HepG2 (cell line): ENCODE results near the gene ABHD3. TPM values are rescaled to one million over a fixed set of nuclear protein-coding genes. Genes with fewer than 3 reads are reported as not detected.
A peak's percentile ranks its signal among the peaks of the same experiment; 100 is the strongest.
"Not testable (repeated sequence)": the region's sequence is repeated elsewhere in the genome, so short reads cannot be mapped to it uniquely, and the experiment has no call there.

Experiments
- ATAC-seq: fragments of 200-7000 bp; cut with Tn5 transposase; 3 replicates; pipeline ENCODE4 v1.9.1; 2020; ENCODE audit warnings: mild to moderate bottlenecking, moderate library complexity
- BruUV-seq: library from RNA; stranded (reverse); fragments of 400-500 nt; replicated peaks from 2 replicates; lab custom pipeline; 2021; lab: Mats Ljungman, UMichigan
- CTCF ChIA-PET: fragments of 300-600 bp; formaldehyde crosslinking; extraction: SDS; loops from one replicate; lab custom pipeline; 2021; ENCODE audit warnings: low total read pairs, inconsistent platforms, low intra/inter-chr PET ratio; lab: Yijun Ruan, JAX
- POLR2A ChIA-PET: fragments of 350-600 bp; sonication (Branson Sonifier 250); formaldehyde crosslinking; loops from one replicate; lab custom pipeline; 2020; ENCODE audit warnings: antibody characterized with exemption, inconsistent platforms; lab: Yijun Ruan, JAX
- DNase-seq: peaks from one replicate; pipeline ENCODE4 v3.0.0-alpha.2; 2015; ENCODE audit warnings: low spot score
- FAIRE-seq: peaks from 3 replicates; lab custom pipeline; 2011; peaks lifted over from hg19 to GRCh38; lab: Jason Lieb, UNC
- H2AFZ ChIP-seq: one replicate; pipeline ENCODE4 v1.6.1; 2011; ENCODE audit warnings: low read length, inconsistent platforms
- H3K27ac ChIP-seq: fragments of 300-600 bp; 3 replicates; pipeline ENCODE4 v1.8.0; 2011; ENCODE audit warnings: mixed run types, mild to moderate bottlenecking, mixed read lengths, low read length, inconsistent platforms; ENCODE audit not compliant: insufficient read depth; ENCODE audit errors: extremely low read length
- H3K27me3 ChIP-seq, 2 experiments: fragments of 200-600 bp in 1 of 2; 2 replicates in 1 of 2; 3 replicates in 1 of 2; pipeline versions ENCODE4 v1.6.0 to v1.8.0; 2011; ENCODE audit warnings: low read length in 2 of 2, mild to moderate bottlenecking in 2 of 2, moderate library complexity in 2 of 2, inconsistent platforms in 1 of 2; ENCODE audit not compliant: insufficient read depth in 2 of 2, control insufficient read depth in 1 of 2
- H3K36me3 ChIP-seq, 2 experiments: fragments of 200-600 bp in 1 of 2; replicated peaks in 1 of 2; 2 replicates in 1 of 2; 3 replicates in 1 of 2; pipeline versions ENCODE4 v1.5.1 to v1.8.0; 2011; ENCODE audit warnings: low read length in 2 of 2, inconsistent platforms in 1 of 2; ENCODE audit not compliant: insufficient read depth in 2 of 2, control insufficient read depth in 1 of 2
- H3K4me1 ChIP-seq: 2 replicates; pipeline ENCODE4 v1.5.1; 2012; ENCODE audit warnings: low read length, inconsistent platforms; ENCODE audit not compliant: insufficient read depth
- H3K4me2 ChIP-seq: 2 replicates; pipeline ENCODE4 v1.6.0; 2011; ENCODE audit warnings: low read depth, low read length, inconsistent platforms
- H3K4me3 ChIP-seq, 3 experiments: fragments of 200-600 bp in 1 of 3; sonication (generic), shearing (Covaris generic) in 1 of 3; replicated peaks in 1 of 3; 2 replicates each; pipeline ENCODE4 v1.5.1; 2011 to 2016; ENCODE audit warnings: low read length in 3 of 3, inconsistent platforms in 2 of 3, low read depth in 2 of 3, mild to moderate bottlenecking in 2 of 3, control low read depth in 1 of 3, mixed read lengths in 1 of 3; ENCODE audit not compliant: insufficient read depth in 1 of 3
- H3K79me2 ChIP-seq: one replicate; pipeline ENCODE4 v1.6.1; 2011; ENCODE audit warnings: low read length, inconsistent platforms; ENCODE audit not compliant: insufficient read depth
- H3K9ac ChIP-seq: 2 replicates; pipeline ENCODE4 v1.6.0; 2011; ENCODE audit warnings: mild to moderate bottlenecking, low read depth, low read length, inconsistent platforms; ENCODE audit not compliant: insufficient read depth
- H3K9me3 ChIP-seq: 2 replicates; pipeline ENCODE4 v1.5.1; 2012; ENCODE audit warnings: mild to moderate bottlenecking, low read length
- H4K20me1 ChIP-seq: 2 replicates; pipeline ENCODE4 v1.6.0; 2011; ENCODE audit warnings: inconsistent platforms, mild to moderate bottlenecking, low read length, moderate library complexity; ENCODE audit not compliant: insufficient read depth
- NR2F2 ChIP-seq: IDR thresholded peaks from 2 replicates; pipeline ENCODE4 v1.6.1; 2012; ENCODE audit warnings: low read depth, inconsistent platforms, borderline replicate concordance
- TCF12 ChIP-seq, 2 experiments: fragments of 450-650 bp in 1 of 2; sonication (generic) in 1 of 2; formaldehyde crosslinking in 1 of 2; IDR thresholded peaks; 2 replicates each; pipeline versions ENCODE4 v1.6.1 to v1.8.0; 2017 to 2022; ENCODE audit warnings: antibody characterized with exemption in 1 of 2, mild to moderate bottlenecking in 1 of 2, missing genetic modification reagents in 1 of 2, moderate library complexity in 1 of 2
- ZBTB38 ChIP-seq: sonication (generic); formaldehyde crosslinking; IDR thresholded peaks from 2 replicates; pipeline ENCODE4 v1.5.1; 2020; ENCODE audit warnings: mild to moderate bottlenecking, missing genetic modification reagents
- WGBS: methylation state at CpG from one replicate; pipeline ENCODE4 v1.1.6; 2017; ENCODE audit warnings: low lambda C conversion rate; 5-methylcytosine and 5-hydroxymethylcytosine counted together
- in situ Hi-C: cut with HindIII; loops from 2 replicates; pipeline ENCODE4 v1.10.0; 2017; ENCODE audit warnings: low pct_unique_long_range_greater_than_20kb; ENCODE audit not compliant: extremely low pct_ligation_motif_present
- intact Hi-C: fragments of 100-400 bp; cut with micrococcal nuclease; formaldehyde crosslinking; loops from one replicate; pipeline ENCODE4 v1.10.0; 2022; ENCODE audit not compliant: unreplicated experiment
- polyA plus RNA-seq, 8 experiments: library from polyadenylated mRNA; depleted of rRNA in 3 of 8; stranded (reverse) in 7 of 8; unstranded in 1 of 8; fragments of >200 nt; fragmentation: Illumina TruSeq in 4 of 8; extraction: Trizol in 4 of 8; gene quantifications; 2 replicates each; pipeline versions ENCODE4 v1.2.1 to v1.2.3, GENCODE V29; 2011 to 2016; ENCODE audit warnings: low read depth in 4 of 8, missing spikeins in 1 of 8, mixed read lengths in 1 of 8; ENCODE audit not compliant: insufficient read depth in 1 of 8
- total RNA-seq, 5 experiments: library from RNA; depleted of rRNA; stranded (reverse); fragments of >200 nt; fragmentation: Illumina TruSeq; extraction: Trizol; gene quantifications; 2 replicates each; pipeline ENCODE4 v1.2.3, GENCODE V29; 2016; ENCODE audit warnings: low read depth in 1 of 5
- TF ChIP-seq, protein P1 (sequence below): sonication (generic); formaldehyde crosslinking; IDR thresholded peaks from 2 replicates; pipeline ENCODE4 v1.4.0; 2020; ENCODE audit warnings: missing genetic modification reagents
- TF ChIP-seq, protein P2 (sequence below): sonication (generic); formaldehyde crosslinking; IDR thresholded peaks from 2 replicates; pipeline ENCODE4 v1.5.1; 2020; ENCODE audit warnings: mild to moderate bottlenecking, moderate library complexity, missing genetic modification reagents
- TF ChIP-seq, protein P3 (sequence below): sonication (generic); formaldehyde crosslinking; IDR thresholded peaks from 2 replicates; pipeline ENCODE4 v1.9.0; 2021; ENCODE audit warnings: missing genetic modification reagents, mild to moderate bottlenecking, borderline replicate concordance

Gene ABHD3
- total and polyA plus RNA-seq, 2 of the 13 experiments (the other 11 are each of a cell fraction or from before 2014, with no cell fraction given): 32.1 to 40.2 TPM

GRCh38 chr18:21611401-21612124, 93.0 kb downstream of the ABHD3 start:
- DNase-seq (peak; percentile 3), ATAC-seq (peak; percentile 49)
- Histone ChIP-seq H2AFZ (peak overlapping the region; percentile 90), H3K4me2 (peak overlapping the region; percentile 77), H3K4me1 (peaks cover 23% of the 10 kb centered on the region), H3K4me3 (peak overlapping the region; percentile 67 to 84 (median 81)), H3K27ac (peak overlapping the region; percentile 93), H3K79me2 (peaks cover 41% of the 10 kb centered on the region), H3K9ac (peak overlapping the region; percentile 94)
- TSS peak; percentile 59 for BruUV-seq
- in situ Hi-C loops; H3K9me3 ChIP-seq; FAIRE-seq; H3K27me3 ChIP-seq; H4K20me1 ChIP-seq; H3K36me3 ChIP-seq; TF ChIP-seq TCF12 (IDR thresholded peaks at IDR 0.05): not testable (repeated sequence)
- 42% methylated on average over 30 of the region's 30 CpGs for WGBS
- CTCF ChIA-PET: interaction anchor here (1.7 kb wide), 1 partner anchor 11 kb away, joined by 12 read pairs; the partner anchor contains the start of gene ESCO1
- POLR2A ChIA-PET: interaction anchor here (0.7 to 4.6 kb wide), 7 partner anchors 10 to 503 kb away, joined by 3 to 57 read pairs (median 4); partner anchors contain the start of genes ABHD3, ESCO1 and MIB1
- intact Hi-C loops: loop anchor here (5.0 kb wide), 2 partner anchors 91 to 131 kb away; partner anchors contain the start of genes ABHD3 and MIB1
- TF ChIP-seq, protein P1, sequence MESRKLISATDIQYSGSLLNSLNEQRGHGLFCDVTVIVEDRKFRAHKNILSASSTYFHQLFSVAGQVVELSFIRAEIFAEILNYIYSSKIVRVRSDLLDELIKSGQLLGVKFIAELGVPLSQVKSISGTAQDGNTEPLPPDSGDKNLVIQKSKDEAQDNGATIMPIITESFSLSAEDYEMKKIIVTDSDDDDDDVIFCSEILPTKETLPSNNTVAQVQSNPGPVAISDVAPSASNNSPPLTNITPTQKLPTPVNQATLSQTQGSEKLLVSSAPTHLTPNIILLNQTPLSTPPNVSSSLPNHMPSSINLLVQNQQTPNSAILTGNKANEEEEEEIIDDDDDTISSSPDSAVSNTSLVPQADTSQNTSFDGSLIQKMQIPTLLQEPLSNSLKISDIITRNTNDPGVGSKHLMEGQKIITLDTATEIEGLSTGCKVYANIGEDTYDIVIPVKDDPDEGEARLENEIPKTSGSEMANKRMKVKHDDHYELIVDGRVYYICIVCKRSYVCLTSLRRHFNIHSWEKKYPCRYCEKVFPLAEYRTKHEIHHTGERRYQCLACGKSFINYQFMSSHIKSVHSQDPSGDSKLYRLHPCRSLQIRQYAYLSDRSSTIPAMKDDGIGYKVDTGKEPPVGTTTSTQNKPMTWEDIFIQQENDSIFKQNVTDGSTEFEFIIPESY (CRISPR knock-in tag): peak; percentile 72; the same call in 1 of the 2 replicates
- TF ChIP-seq NR2F2: 0 out of 2 replicates have a peak, but pooled peaks have one; percentile 38
- TF ChIP-seq, protein P2, sequence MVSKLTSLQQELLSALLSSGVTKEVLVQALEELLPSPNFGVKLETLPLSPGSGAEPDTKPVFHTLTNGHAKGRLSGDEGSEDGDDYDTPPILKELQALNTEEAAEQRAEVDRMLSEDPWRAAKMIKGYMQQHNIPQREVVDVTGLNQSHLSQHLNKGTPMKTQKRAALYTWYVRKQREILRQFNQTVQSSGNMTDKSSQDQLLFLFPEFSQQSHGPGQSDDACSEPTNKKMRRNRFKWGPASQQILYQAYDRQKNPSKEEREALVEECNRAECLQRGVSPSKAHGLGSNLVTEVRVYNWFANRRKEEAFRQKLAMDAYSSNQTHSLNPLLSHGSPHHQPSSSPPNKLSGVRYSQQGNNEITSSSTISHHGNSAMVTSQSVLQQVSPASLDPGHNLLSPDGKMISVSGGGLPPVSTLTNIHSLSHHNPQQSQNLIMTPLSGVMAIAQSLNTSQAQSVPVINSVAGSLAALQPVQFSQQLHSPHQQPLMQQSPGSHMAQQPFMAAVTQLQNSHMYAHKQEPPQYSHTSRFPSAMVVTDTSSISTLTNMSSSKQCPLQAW (CRISPR knock-in tag): 0 out of 2 replicates have a peak, but pooled peaks have one; percentile 3
- TF ChIP-seq ZBTB38: 0 out of 2 replicates have a peak, but pooled peaks have one; percentile 61
- TF ChIP-seq, protein P3, sequence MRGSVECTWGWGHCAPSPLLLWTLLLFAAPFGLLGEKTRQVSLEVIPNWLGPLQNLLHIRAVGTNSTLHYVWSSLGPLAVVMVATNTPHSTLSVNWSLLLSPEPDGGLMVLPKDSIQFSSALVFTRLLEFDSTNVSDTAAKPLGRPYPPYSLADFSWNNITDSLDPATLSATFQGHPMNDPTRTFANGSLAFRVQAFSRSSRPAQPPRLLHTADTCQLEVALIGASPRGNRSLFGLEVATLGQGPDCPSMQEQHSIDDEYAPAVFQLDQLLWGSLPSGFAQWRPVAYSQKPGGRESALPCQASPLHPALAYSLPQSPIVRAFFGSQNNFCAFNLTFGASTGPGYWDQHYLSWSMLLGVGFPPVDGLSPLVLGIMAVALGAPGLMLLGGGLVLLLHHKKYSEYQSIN: peak; percentile 2; the same call in 1 of the 2 replicates
- TF ChIP-seq TCF12 (CRISPR knock-in tag; IDR thresholded peaks at IDR 0.05): 0 out of 2 replicates have a peak, but pooled peaks have one; percentile 13
